HG02970 (cell line): ENCODE data around the gene SLC2A9.
"Not testable (repeated sequence)": the region's sequence is repeated elsewhere in the genome, so short reads cannot be mapped to it uniquely, and the experiment has no call there.

Experiments
- ATAC-seq: cut with Tn5 transposase; IDR thresholded peaks from one replicate; pipeline ENCODE4 v1.9.1; 2021; ENCODE audit warnings: mild to moderate bottlenecking, moderate library complexity, moderate number of reproducible peaks; ENCODE audit not compliant: unreplicated experiment, low FRiP score

The SLC2A9 gene

DNA sequence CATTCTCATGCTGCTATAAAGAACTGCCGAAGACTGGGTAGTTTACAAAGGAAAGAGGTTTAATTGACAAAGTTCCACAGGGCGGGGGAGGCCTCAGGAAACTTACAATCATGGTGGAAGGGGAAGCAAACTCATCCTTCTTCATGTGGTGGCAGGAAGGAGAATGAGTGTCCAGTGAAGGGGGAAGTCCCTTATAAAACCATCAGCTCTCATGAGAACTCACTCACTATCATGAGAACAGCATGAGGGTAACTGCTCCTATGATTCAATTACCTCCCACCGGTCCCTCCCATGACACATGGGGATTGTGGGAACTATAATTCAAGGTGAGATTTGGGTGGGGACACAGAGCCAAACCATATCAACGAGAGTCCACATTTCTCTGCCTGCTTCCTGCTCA, 120.7 kb downstream of the SLC2A9 start:
- not testable (repeated sequence) for ATAC-seq

DNA sequence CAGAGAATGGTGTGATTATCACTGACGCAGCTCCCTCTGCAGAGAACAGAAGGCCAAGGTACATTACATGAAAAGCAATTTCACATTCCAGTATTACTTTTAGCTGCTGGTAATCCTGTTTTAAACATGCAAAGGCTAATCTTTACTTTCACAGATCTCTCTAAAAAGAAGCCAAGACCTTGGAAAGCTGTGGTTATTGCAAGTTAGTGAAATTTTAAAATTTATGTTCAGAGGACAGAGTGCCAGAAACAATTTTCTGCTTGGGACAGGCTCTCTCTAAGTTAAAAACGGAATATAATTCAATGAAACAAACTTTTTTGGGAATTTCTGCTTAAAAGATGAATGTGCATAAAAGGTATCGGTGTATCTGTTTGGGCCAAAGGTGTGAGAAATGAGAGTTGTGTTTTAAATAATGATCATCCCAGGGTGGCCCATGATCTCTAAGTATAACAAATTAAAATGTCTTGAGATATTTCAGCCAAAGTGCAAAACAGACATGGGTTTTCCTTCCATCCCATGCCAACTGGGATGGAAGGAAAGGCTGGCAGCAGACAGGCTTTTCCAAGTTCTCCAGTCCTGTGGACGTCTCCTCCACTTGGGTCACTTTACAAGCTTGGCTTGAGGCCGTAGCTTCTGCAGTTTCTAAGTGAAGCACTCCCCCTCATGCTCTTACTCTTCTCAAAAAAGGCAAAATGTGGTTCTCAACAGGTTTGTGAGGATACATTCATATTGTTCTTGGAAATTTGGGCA, 121.8 kb downstream of the SLC2A9 start:
- ATAC-seq = no peak

- no peak for ATAC-seq
Observed at GRCh38 chr4:9898596-9899305, 122.5 kb downstream of the SLC2A9 start.

DNA sequence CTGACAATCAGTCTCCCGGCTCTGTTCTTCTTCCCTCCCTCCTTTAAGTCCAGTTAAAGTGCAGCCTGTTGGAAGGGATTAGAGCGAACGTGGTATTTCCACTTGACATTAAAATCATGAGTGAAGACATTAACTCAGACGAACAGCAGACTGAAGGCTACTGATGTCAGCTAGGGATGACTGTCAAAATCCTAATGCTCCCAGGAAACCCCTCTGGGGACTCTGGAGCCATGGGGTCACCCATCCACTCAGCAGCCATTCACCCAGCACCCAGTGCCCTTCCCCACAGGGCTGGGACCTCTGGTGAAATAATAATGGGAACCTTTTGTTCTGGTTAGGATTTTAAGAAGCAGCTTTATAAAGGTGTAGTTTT, 126.0 kb downstream of the SLC2A9 start:
- ATAC-seq = no peak

GRCh38 chr4:9894644-9895332, 126.5 kb downstream of the SLC2A9 start:
- no peak for ATAC-seq

DNA sequence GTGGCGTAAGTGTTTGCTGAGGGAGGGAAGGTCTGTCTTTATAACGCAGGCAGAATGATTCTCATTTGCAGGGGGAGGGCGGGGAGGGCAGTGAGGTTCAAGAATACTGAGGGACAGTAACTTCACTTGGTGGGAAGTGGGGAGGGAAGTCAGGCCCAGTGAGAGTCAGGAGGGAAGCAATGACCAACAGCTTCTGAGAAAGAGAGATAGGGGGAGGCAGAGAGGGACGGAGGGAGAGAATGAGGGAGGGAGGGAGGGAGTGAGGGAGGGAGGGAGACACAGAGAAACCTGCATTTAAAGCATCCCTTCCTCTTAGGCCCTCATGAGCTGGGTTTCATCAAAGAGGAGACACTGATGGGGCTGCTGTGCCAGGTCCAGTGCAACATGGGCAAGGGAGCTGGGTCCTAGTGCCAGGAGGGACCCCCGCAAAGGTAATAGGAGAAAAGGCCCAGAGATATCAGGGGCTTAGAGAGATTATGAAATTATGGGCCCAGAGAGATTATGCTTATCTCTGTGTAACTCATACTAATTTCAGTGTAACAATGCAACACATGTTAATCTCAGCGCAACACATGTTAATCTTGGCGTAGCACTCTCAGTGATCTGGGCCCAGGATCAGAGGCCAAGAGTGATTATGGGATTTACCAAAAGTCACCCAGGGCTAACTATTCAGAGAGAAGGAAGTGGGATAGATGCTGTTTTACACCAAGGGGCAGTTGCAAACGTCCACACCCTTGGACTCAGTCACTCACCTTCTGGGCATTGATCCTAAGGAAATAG, 127.8 kb downstream of the SLC2A9 start:
- ATAC-seq = no peak

DNA sequence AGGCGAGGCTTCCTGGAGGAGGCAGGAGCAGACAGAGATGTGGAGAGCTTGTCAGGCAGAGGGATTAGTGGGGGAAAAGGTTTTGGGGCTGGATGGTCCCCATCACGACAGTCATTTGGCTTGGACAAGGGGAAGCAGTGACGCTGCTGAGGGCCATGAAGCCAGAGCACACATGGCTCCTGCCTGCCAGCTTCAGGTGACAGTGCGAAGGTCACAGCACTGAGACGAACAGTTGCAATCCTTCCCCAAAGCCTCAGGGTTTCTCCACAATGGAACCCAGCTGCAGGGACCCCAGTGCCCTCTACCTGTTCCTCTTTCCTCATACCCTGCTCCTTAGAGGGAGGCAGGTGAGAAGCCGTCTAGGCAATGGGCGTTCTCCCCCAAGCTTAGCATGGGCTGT, 129.6 kb downstream of the SLC2A9 start:
- ATAC-seq = no peak

DNA sequence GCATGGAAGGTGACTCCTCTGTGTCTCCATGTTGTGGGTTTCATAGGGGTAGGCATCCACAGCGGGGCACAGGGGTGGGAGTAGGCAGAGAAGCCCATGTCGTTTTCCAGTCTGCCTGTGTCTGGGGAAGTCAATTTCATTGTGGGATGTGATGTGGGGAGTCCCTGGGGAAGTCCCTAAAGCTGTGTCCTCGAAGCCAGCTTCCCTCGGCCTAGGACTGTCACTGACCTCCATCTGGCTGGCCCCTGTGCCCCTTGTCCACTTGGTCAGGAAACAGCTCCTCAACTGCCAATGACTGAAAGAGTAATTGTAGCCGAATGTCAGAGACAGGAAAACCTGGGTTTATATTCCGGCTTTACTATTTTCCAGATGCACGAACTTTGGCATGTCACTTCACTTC, 130.2 kb downstream of the SLC2A9 start:
- ATAC-seq = no peak

DNA sequence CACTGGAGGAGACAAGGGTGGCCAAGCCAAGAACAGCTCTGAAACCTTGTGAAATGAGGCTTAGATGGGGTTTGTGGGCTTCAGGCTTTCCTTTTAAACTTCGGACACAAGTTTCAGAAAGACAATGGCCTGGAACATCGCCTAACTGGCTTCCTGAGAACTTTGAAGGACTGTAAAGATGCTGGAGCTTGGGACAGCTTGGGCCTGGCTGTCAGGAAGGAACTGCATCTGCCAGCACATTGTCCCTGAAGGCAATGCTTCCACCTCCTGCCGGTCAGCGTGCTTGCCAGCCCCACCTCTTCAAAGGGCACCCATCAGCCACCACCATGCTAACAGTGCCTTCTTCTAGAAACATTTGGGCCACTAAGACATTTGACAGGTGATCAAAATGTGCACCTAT, 132.0 kb downstream of the SLC2A9 start:
- ATAC-seq = no peak

DNA sequence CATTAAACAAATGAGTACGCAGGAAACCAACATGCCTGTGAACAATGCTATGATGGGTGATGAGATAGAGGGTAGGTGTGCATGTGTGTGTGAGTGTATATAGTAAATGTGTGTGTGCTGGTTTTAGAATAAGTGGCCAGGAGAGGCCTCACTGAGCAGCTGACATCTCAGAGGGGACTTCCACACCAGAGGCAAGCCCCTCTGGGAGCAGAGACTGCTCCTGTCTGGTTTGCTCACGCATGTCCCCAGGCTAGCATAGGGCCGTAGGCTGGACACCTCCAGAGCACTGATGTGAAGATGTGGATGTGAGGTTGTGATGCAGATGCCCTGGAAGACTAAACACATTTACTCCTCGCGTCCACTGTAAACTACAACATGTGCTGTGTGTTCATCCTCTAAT, 135.3 kb downstream of the SLC2A9 start:
- ATAC-seq = no peak

- no peak for ATAC-seq
Observed at GRCh38 chr4:9880406-9881197, 140.7 kb downstream of the SLC2A9 start.

GRCh38 chr4:9877123-9877522, 144.2 kb downstream of the SLC2A9 start:
- no peak for ATAC-seq

- no peak for ATAC-seq
Observed at GRCh38 chr4:9875516-9875915, 145.8 kb downstream of the SLC2A9 start.

DNA sequence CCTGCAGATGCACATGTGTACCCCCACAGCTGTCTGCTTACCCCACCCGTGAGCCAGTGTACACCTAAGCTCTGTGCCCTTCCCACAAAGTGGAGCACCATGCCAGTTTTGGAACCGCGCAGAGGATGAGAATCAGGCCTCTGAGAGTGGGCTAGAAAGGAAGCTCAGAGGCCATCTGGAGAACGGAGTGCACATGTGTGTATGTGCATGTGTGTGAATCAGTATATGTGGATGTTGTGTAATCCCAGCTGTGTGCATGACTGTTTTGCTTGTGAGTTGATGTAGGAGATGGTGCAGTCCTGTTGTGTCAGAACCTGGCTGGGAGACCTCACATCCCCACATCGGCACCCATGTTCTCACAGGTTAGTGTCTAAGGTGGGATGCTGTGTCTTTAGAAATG, 146.9 kb downstream of the SLC2A9 start:
- ATAC-seq = no peak

DNA sequence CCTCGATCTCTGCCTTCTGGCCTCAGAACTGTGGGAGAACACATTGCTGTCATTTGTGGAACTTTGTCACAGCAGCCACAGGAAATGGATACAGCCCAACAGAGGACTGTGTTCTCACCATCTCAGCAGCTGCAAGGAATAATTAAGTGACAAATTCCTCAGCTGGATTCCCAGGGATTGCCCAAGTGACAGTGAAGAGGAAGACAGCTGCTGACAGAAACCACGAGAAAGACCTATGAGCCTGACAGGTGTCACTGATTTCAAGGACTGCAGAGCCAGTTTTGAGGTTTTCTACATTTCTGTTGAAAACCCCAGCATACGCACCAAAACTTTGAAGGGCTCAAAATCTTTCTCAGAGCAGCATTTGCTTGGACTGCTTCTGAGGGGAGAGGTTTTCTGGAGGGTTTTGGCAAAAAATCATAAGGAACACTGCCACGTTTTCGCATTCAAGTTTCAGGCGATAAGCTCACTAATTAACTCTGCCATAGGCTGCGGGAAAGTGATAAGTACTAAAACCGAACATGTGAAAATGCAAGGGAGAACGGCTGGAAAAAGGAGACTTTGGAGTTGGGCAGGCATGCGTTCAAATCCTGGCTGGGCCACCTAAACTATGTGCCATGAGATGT, 151.0 kb downstream of the SLC2A9 start:
- ATAC-seq = no peak

DNA sequence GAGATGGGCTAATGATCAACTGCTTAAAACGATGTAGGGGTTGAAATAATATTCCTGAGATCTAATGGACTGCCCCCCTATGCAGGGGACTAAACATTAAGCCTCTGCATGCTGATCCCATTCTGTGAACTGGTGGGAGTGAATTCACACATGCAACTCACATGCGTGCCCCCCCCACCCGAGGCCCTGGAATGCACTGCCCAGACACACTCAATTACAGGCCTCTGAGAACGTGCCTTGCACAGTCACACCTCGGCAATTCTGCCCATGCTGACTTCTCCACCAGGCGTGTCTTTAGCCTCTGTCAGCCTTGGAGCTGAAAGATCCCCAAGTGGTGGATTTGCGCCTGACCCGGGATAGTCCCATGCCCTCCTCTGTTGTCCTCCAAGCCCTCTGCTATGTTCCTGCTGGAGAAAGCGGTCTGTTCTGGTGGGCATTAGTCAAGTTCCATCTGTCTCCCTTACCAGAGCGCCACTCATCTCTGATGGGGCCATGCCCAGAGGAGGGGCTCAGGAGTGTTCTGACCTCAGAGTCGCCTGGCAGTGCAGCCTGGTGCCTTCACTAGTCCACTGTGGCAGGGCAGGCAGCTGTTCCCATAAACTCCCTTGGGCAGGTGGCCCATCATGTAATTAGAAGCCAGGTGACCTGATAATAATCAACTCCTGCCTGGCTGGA, 153.4 kb downstream of the SLC2A9 start:
- ATAC-seq = no peak

DNA sequence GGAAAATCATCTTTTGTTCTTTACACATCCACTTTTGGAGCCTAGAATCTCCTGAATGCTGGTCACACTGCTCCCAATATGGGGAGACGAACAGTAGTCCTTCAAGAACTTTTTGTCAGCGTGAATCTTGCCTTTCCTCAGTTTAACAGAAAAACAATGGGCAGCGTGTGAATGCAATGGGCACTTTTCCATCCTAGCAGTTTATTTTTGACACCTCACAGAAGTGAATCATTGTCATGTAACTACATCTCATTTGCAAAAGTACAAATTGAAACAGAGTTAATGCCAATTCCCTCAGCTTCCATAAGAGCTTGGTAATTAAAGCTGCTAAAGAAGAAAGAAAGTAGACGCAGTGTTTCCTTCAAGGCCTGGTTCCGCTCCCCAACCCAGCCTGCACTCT, 154.4 kb downstream of the SLC2A9 start:
- no peak for ATAC-seq

- ATAC-seq = no peak
Observed at GRCh38 chr4:9861561-9861960, 159.7 kb downstream of the SLC2A9 start.

DNA sequence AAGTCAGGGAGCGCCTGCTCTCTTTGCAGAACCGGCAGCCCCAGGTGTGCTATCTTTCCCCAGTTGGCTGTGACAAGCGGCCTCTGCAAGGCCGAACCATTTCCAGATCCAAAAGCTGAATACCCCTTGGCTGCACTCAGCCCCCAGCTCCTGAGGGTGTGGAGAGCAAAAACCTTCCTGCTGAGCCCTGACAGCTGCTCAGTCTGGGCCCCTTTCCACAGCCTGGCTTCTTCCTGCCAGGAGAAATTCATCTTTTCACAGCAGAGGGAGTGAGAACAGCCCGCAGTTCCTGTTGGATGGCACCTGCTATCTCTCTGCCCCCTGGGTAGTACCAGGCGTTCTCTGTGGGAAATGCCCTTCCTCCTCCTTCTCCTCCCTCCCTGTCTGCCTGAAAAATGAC, 161.5 kb downstream of the SLC2A9 start:
- ATAC-seq = no peak
